Endothelial cell of umbilical vein (primary cell): ENCODE results near the gene TNPO1.

ENCODE experiments used
- CTCF ChIP-seq, 2 donors: IDR thresholded peaks; 1 replicate in 1 of 2; 2 replicates in 1 of 2; pipeline ENCODE4 v1.5.1; 2011; ENCODE audit warnings: low read length in 2 of 2, mild to moderate bottlenecking in 2 of 2, moderate library complexity in 2 of 2, control low read depth in 1 of 2, inconsistent platforms in 1 of 2, low read depth in 1 of 2; ENCODE audit not compliant: insufficient read depth in 1 of 2; ENCODE audit errors: extremely low read depth in 1 of 2
- EZH2 ChIP-seq: IDR thresholded peaks from 2 replicates; pipeline ENCODE4 v1.6.1; 2012; ENCODE audit warnings: borderline replicate concordance, low read depth, mild to moderate bottlenecking, moderate library complexity, low read length, inconsistent platforms; ENCODE audit not compliant: severe bottlenecking
- JUN ChIP-seq: IDR thresholded peaks from 2 replicates; pipeline ENCODE4 v1.6.1; 2011; ENCODE audit warnings: borderline replicate concordance, low read depth; ENCODE audit not compliant: insufficient read length, insufficient read depth
- MYC ChIP-seq: IDR thresholded peaks from one replicate; pipeline ENCODE4 v1.6.1; 2011; ENCODE audit warnings: mild to moderate bottlenecking, low read depth, low read length
- POLR2A ChIP-seq: IDR thresholded peaks from 2 replicates; pipeline ENCODE4 v1.6.1; 2012; ENCODE audit warnings: low read depth, mild to moderate bottlenecking, control low read depth, low read length
- POLR2AphosphoS5 ChIP-seq: IDR thresholded peaks from 2 replicates; pipeline ENCODE4 v1.6.1; 2012; ENCODE audit warnings: low read depth, mild to moderate bottlenecking, control low read depth, low read length, moderate library complexity; ENCODE audit not compliant: insufficient read depth
- TF ChIP-seq, protein P1 (sequence below): IDR thresholded peaks from 2 replicates; pipeline ENCODE4 v1.6.1; 2011; ENCODE audit not compliant: insufficient read depth, insufficient read length

DNA sequence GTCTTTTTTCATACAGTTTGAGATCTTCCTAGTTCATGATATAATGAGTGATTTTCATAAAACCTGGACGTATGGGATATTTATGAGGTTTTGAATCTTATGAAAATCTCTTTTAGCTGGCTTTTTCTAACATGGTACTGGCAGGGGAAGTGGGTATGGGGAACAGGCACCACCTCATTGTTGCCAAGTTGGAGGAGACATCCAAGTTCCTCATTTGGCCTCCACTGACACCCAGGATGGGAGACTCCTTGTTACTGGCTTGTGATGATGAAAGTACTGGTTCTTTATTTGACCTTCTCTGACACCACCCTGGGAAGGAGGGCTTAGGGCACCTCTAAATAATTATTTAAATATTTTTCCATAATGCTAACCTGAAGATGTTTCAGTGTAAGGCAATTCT, 4.0 kb upstream of the TNPO1 start:
- TF ChIP-seq EZH2, result no peak
- no peak for TF ChIP-seq POLR2A
- TF ChIP-seq CTCF (IDR thresholded peaks at IDR 0.05; ENCODE audit: extremely low read depth in 1 of 2, insufficient read depth in 1 of 2, low read depth in 1 of 2, low read length in 2 of 2), result no peak
- TF ChIP-seq POLR2AphosphoS5, result no peak
- TF ChIP-seq, protein P1, sequence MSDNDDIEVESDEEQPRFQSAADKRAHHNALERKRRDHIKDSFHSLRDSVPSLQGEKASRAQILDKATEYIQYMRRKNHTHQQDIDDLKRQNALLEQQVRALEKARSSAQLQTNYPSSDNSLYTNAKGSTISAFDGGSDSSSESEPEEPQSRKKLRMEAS, result no peak
- no peak for TF ChIP-seq MYC
- no peak for TF ChIP-seq JUN
